Measurements from ENCODE around the gene ACOT8. TPM values are rescaled to one million over a fixed set of nuclear protein-coding genes. Genes with fewer than 3 reads are reported as not detected.
A peak's percentile ranks its signal among the peaks of the same experiment; 100 is the strongest.

The ACOT8 gene
- total RNA-seq, 4 donors from 2014 or later = 17.2 to 31.5 (median 23.5) TPM

DNA sequence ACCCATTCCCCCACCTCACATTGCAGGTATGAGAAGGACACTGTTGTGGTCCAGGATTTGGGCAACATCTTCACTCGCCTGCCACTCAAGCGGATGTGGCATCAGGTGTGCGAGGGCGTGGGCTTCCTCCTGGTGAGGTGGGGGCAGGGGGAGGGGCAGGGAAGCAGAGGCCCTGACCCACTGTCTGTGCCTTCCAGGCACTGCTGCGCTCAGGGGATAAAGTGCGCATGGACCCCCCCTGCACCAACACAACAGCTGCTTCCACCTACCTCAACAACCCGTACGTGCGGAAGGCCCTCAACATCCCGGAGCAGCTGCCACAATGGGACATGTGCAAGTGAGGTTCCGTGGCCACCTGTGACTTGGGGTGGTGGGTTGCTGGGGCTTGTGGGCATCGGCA, 37.6 kb upstream of the ACOT8 start:
- Histone ChIP-seq H3K9me3 (no peaks in the 10 kb centered on the region), H3K4me1 (peaks cover 3 to 7% of the 10 kb centered on the region in 2 donors), H3K36me3 (no peaks in the 10 kb centered on the region), H3K27ac (no peak overlapping the region), H3K27me3 (no peaks in the 10 kb centered on the region), H3K4me3 (no peak overlapping the region)
- no peak for DNase-seq
- TF ChIP-seq, protein P1, sequence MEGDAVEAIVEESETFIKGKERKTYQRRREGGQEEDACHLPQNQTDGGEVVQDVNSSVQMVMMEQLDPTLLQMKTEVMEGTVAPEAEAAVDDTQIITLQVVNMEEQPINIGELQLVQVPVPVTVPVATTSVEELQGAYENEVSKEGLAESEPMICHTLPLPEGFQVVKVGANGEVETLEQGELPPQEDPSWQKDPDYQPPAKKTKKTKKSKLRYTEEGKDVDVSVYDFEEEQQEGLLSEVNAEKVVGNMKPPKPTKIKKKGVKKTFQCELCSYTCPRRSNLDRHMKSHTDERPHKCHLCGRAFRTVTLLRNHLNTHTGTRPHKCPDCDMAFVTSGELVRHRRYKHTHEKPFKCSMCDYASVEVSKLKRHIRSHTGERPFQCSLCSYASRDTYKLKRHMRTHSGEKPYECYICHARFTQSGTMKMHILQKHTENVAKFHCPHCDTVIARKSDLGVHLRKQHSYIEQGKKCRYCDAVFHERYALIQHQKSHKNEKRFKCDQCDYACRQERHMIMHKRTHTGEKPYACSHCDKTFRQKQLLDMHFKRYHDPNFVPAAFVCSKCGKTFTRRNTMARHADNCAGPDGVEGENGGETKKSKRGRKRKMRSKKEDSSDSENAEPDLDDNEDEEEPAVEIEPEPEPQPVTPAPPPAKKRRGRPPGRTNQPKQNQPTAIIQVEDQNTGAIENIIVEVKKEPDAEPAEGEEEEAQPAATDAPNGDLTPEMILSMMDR (IDR thresholded peaks at IDR 0.05) = no peak
- TF ChIP-seq POLR2A (IDR thresholded peaks at IDR 0.05) = no peak
- intact Hi-C loops (cut with DNase I; ENCODE audit: low total_unique reads) = no loop called here

DNA sequence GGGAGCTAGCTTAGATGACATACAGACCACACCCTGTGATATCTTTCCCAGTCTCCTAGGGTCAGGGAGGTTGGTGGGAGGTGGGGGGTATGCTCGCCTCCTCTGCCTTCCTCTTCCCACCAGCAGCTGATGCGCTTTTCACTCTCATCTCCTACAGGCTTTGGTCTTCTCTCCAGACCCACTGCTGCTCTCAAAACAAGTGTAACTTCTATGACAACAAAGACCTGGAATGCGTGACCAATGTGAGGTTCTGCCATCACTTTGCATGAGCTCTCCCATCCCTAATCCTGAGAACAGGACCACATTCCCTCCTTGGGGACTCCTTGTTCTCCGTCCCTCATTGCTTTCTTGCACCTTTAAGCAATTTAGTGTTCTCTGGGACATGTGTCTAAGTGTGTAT, 36.6 kb upstream of the ACOT8 start:
- Histone ChIP-seq H3K27me3 (no peaks in the 10 kb centered on the region), H3K4me3 (no peak overlapping the region), H3K9me3 (no peaks in the 10 kb centered on the region), H3K4me1 (peaks cover 3 to 7% of the 10 kb centered on the region in 2 donors), H3K27ac (no peak overlapping the region), H3K36me3 (no peaks in the 10 kb centered on the region)
- DNase-seq = no peak
- intact Hi-C loops (cut with DNase I; ENCODE audit: low total_unique reads) = no loop called here
- no peak for TF ChIP-seq POLR2A (IDR thresholded peaks at IDR 0.05)
- TF ChIP-seq, protein P1 (IDR thresholded peaks at IDR 0.05) = no peak

DNA sequence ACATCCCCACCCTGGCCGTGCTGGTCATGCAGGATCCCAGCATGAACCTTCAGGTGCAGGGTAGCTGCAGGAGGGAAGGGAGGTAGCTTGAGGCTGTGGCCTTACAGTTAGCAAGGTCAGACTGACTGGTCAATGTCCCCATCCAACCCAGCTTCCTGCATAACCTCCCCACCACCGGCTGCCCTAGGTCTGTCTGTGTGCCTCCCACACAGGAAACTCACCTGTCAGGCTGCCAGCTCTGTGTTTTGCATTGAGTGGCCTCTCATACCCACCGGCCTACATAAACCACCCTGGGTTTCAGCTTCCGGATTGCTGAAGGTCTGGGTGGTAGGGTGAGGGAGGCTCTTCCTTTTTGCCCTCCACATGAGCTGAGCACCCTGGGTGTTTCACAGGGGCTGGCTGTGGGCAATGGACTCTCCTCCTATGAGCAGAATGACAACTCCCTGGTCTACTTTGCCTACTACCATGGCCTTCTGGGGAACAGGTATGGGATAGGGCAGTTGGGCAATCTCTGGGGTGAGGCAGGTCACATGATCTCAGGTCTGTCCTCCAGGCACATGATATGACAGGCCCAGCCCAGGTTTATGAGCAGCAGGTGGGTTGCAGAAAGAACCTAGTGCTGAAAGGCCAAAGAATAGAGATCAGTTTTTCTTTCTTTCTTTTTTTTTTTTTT, 35.8 kb upstream of the ACOT8 start:
- no peak for TF ChIP-seq POLR2A (IDR thresholded peaks at IDR 0.05)
- TF ChIP-seq, protein P1 (IDR thresholded peaks at IDR 0.05) = no peak
- intact Hi-C loops (cut with DNase I; ENCODE audit: low total_unique reads) = no loop called here
- H3K27ac ChIP-seq = no peak overlapping the region
- H3K9me3 ChIP-seq = no peaks in the 10 kb centered on the region
- peaks cover 3 to 7% of the 10 kb centered on the region in 2 donors for H3K4me1 ChIP-seq
- DNase-seq = no peak
- H3K36me3 ChIP-seq = no peaks in the 10 kb centered on the region
- H3K4me3 ChIP-seq = no peak overlapping the region
- no peaks in the 10 kb centered on the region for H3K27me3 ChIP-seq

DNA sequence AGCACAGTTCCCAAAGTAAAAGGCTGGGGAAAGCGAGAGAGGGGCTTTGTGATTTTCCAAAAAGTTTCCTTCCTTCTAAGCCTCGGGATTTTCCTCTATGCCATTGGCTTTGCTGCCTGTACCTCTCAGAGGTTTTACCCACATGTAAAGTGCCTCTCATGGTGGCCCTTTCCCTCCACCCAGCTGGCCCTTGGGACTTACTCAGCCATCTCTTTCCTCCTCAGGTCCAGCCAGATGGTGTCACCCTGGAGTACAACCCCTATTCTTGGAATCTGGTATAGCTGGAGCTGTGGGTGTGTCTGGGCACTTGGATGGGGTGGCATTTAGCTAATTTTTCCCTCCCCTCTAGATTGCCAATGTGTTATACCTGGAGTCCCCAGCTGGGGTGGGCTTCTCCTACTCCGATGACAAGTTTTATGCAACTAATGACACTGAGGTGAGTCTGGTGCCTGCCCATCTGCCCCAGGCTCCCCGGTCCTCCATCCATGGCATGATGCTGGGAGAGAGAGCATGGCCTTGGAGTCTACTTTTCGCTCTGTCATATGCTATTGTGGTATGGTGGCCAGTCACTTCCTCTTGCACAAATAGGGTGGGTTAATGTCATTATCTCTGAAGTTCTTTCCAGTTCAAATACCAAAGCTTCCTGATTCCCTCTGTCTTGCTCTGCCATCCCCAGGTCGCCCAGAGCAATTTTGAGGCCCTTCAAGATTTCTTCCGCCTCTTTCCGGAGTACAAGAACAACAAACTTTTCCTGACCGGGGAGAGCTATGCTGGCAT, 35.0 kb upstream of the ACOT8 start:
- H3K4me3 ChIP-seq = peak overlapping the region; percentile 76 to 92
- intact Hi-C loops (cut with DNase I; ENCODE audit: low total_unique reads) = no loop called here
- peaks cover 3 to 7% of the 10 kb centered on the region in 2 donors for H3K4me1 ChIP-seq
- H3K36me3 ChIP-seq = no peaks in the 10 kb centered on the region
- H3K27ac ChIP-seq = peak overlapping the region; percentile 87 to 92
- H3K27me3 ChIP-seq = no peaks in the 10 kb centered on the region
- TF ChIP-seq, protein P1 (IDR thresholded peaks at IDR 0.05) = no peak
- no peak for TF ChIP-seq POLR2A (IDR thresholded peaks at IDR 0.05)
- DNase-seq = no peak
- no peaks in the 10 kb centered on the region for H3K9me3 ChIP-seq
